ENCODE data around the gene PPP1R18.
"Not testable (repeated sequence)": the region's sequence is repeated elsewhere in the genome, so short reads cannot be mapped to it uniquely, and the experiment has no call there.

PPP1R18 gene

GRCh38 chr6:30723159-30723842 lies 36.9 kb upstream of the PPP1R18 start:
- not testable (repeated sequence) for ATAC-seq, DNase-seq, H3K27me3 Mint-ChIP-seq, H3K9me3 Mint-ChIP-seq
- H3K36me3 Mint-ChIP-seq (ENCODE audit: low read depth): peaks cover 55% of the 10 kb centered on the region
- H3K4me3 Mint-ChIP-seq: peak overlapping the region; percentile 96
- peak overlapping the region; percentile 98 for H3K27ac Mint-ChIP-seq
- peaks cover 50% of the 10 kb centered on the region for H3K4me1 Mint-ChIP-seq

GRCh38 chr6:30722280-30723112 lies 36.1 kb upstream of the PPP1R18 start:
- Mint-ChIP-seq H3K36me3 (ENCODE audit: low read depth) (peaks cover 55% of the 10 kb centered on the region), H3K9me3 (no peaks in the 10 kb centered on the region), H3K4me3 (peak overlapping the region; percentile 96), H3K27me3 (no peaks in the 10 kb centered on the region), H3K4me1 (peaks cover 55% of the 10 kb centered on the region), H3K27ac (peak overlapping the region; percentile 98)
- ATAC-seq: no peak
- peak; percentile 88 for DNase-seq

GRCh38 chr6:30722025-30722279 lies 35.5 kb upstream of the PPP1R18 start:
- not testable (repeated sequence) for H3K27me3 Mint-ChIP-seq, H3K9me3 Mint-ChIP-seq, ATAC-seq
- peak overlapping the region; percentile 96 for H3K4me3 Mint-ChIP-seq
- peaks cover 59% of the 10 kb centered on the region for H3K4me1 Mint-ChIP-seq
- peak; percentile 26 for DNase-seq
- peaks cover 57% of the 10 kb centered on the region for H3K36me3 Mint-ChIP-seq (ENCODE audit: low read depth)
- H3K27ac Mint-ChIP-seq: peak overlapping the region; percentile 98

GRCh38 chr6:30721198-30722024 lies 35.0 kb upstream of the PPP1R18 start:
- Mint-ChIP-seq H3K4me3 (peak overlapping the region; percentile 96), H3K36me3 (ENCODE audit: low read depth) (peaks cover 60% of the 10 kb centered on the region), H3K27ac (peak overlapping the region; percentile 98), H3K9me3 (no peaks in the 10 kb centered on the region), H3K4me1 (peaks cover 63% of the 10 kb centered on the region), H3K27me3 (no peaks in the 10 kb centered on the region)
- ATAC-seq (peak; percentile 13), DNase-seq (peak; percentile 98)

GRCh38 chr6:30720738-30721197 lies 34.3 kb upstream of the PPP1R18 start:
- H3K27ac Mint-ChIP-seq: peak overlapping the region; percentile 98
- DNase-seq (peak; percentile 71), ATAC-seq (no peak)
- H3K4me1 Mint-ChIP-seq: peaks cover 69% of the 10 kb centered on the region
- H3K9me3 Mint-ChIP-seq: no peaks in the 10 kb centered on the region
- H3K36me3 Mint-ChIP-seq (ENCODE audit: low read depth): peaks cover 58% of the 10 kb centered on the region
- no peaks in the 10 kb centered on the region for H3K27me3 Mint-ChIP-seq
- peak overlapping the region; percentile 96 for H3K4me3 Mint-ChIP-seq

- ATAC-seq: peak; percentile 70
- Mint-ChIP-seq H3K4me1 (peaks cover 71% of the 10 kb centered on the region), H3K4me3 (peak within 1 kb of the TSS; percentile 96), H3K27me3 (no peaks in the 10 kb centered on the region), H3K9me3 (no peaks in the 10 kb centered on the region), H3K36me3 (ENCODE audit: low read depth) (peaks cover 54% of the 10 kb centered on the region), H3K27ac (peak within 1 kb of the TSS; percentile 98)
- DNase-seq: peak; percentile 97
Observed at GRCh38 chr6:30719791-30720737, 33.6 kb upstream of the PPP1R18 start, which contains the start of gene TUBB. Gene TUBB (plus strand): TSS chr6:30720352. CDS start chr6:30720507, 155 bp downstream.

GRCh38 chr6:30719356-30719755 lies 32.9 kb upstream of the PPP1R18 start:
- DNase-seq (no peak), ATAC-seq (no peak)
- peak overlapping the region; percentile 98 for H3K27ac Mint-ChIP-seq
- peak overlapping the region; percentile 96 for H3K4me3 Mint-ChIP-seq
- H3K27me3 Mint-ChIP-seq: no peaks in the 10 kb centered on the region
- peaks cover 68% of the 10 kb centered on the region for H3K4me1 Mint-ChIP-seq
- peaks cover 55% of the 10 kb centered on the region for H3K36me3 Mint-ChIP-seq (ENCODE audit: low read depth)
- no peaks in the 10 kb centered on the region for H3K9me3 Mint-ChIP-seq

- H3K4me3 Mint-ChIP-seq: peak overlapping the region; percentile 96
Observed at GRCh38 chr6:30717845-30718720, 31.6 kb upstream of the PPP1R18 start.

GRCh38 chr6:30717129-30717844 lies 30.8 kb upstream of the PPP1R18 start, which contains the start of gene MDC1:
Gene MDC1 (minus strand): TSS chr6:30717281. CDS start chr6:30715175, 2,106 bp downstream.
- ATAC-seq (peak; percentile 80), DNase-seq (peak; percentile 98)
- Mint-ChIP-seq H3K9me3 (no peaks in the 10 kb centered on the region), H3K27me3 (no peaks in the 10 kb centered on the region), H3K4me1 (peaks cover 54% of the 10 kb centered on the region), H3K27ac (peak within 1 kb of the TSS; percentile 97), H3K4me3 (peak within 1 kb of the TSS; percentile 96), H3K36me3 (ENCODE audit: low read depth) (peaks cover 50% of the 10 kb centered on the region)

More at GRCh38 chr6:30717845-30718720, 31.6 kb upstream of the PPP1R18 start:
- H3K36me3 Mint-ChIP-seq (ENCODE audit: low read depth): peaks cover 50% of the 10 kb centered on the region
- ATAC-seq, H3K27me3 Mint-ChIP-seq, DNase-seq, H3K9me3 Mint-ChIP-seq: not testable (repeated sequence)
- H3K4me1 Mint-ChIP-seq: peaks cover 56% of the 10 kb centered on the region
- H3K27ac Mint-ChIP-seq: peak overlapping the region; percentile 97

- Mint-ChIP-seq H3K9me3 (no peaks in the 10 kb centered on the region), H3K4me1 (peaks cover 54% of the 10 kb centered on the region), H3K27ac (peak overlapping the region; percentile 97), H3K27me3 (no peaks in the 10 kb centered on the region), H3K4me3 (peak overlapping the region; percentile 94), H3K36me3 (ENCODE audit: low read depth) (peaks cover 50% of the 10 kb centered on the region)
- DNase-seq (no peak), ATAC-seq (no peak)
Observed at GRCh38 chr6:30716879-30717128, 30.4 kb upstream of the PPP1R18 start.

GRCh38 chr6:30714263-30714662 lies 27.8 kb upstream of the PPP1R18 start:
- H3K4me1 Mint-ChIP-seq: peaks cover 50% of the 10 kb centered on the region
- H3K36me3 Mint-ChIP-seq (ENCODE audit: low read depth): peaks cover 48% of the 10 kb centered on the region
- H3K27ac Mint-ChIP-seq: no peak overlapping the region
- H3K27me3 Mint-ChIP-seq: no peaks in the 10 kb centered on the region
- ATAC-seq (no peak), DNase-seq (no peak)
- H3K4me3 Mint-ChIP-seq: no peak overlapping the region
- H3K9me3 Mint-ChIP-seq: no peaks in the 10 kb centered on the region

- no peak for DNase-seq
- Mint-ChIP-seq H3K4me1 (peaks cover 35% of the 10 kb centered on the region), H3K9me3 (no peaks in the 10 kb centered on the region), H3K27me3 (no peaks in the 10 kb centered on the region), H3K36me3 (ENCODE audit: low read depth) (peaks cover 56% of the 10 kb centered on the region), H3K27ac (no peak overlapping the region), H3K4me3 (no peak overlapping the region)
- ATAC-seq: no peak
Observed at GRCh38 chr6:30712441-30712945, 26.0 kb upstream of the PPP1R18 start.
